ENCODE measurements around the gene SDK1. TPM values are rescaled to one million over a fixed set of nuclear protein-coding genes. Genes with fewer than 3 reads are reported as not detected.

SDK1 gene
- total RNA-seq, 1 donor from 2014 or later, result 16.7 TPM

- intact Hi-C loops (cut with DNase I), result no loop called here
- H3K27me3 ChIP-seq, result no peaks in the 10 kb centered on the region
- H3K27ac ChIP-seq, result no peak overlapping the region
- no peaks in the 10 kb centered on the region for H3K9me3 ChIP-seq
- no peak for DNase-seq (ENCODE audit: extremely low spot score in 2 of 2)
- no peaks in the 10 kb centered on the region for H3K36me3 ChIP-seq
- H3K4me3 ChIP-seq, result no peak overlapping the region
- TF ChIP-seq POLR2AphosphoS5 (IDR thresholded peaks at IDR 0.05; ENCODE audit: insufficient read depth in 1 of 2, low read depth in 1 of 2) (no peak), CTCF (IDR thresholded peaks at IDR 0.05) (no peak), POLR2A (IDR thresholded peaks at IDR 0.05) (no peak)
- H3K4me1 ChIP-seq, result no peaks in the 10 kb centered on the region
These were observed 925.5 kb downstream of the SDK1 start for GRCh38 chr7:4226524-4226882.

DNA sequence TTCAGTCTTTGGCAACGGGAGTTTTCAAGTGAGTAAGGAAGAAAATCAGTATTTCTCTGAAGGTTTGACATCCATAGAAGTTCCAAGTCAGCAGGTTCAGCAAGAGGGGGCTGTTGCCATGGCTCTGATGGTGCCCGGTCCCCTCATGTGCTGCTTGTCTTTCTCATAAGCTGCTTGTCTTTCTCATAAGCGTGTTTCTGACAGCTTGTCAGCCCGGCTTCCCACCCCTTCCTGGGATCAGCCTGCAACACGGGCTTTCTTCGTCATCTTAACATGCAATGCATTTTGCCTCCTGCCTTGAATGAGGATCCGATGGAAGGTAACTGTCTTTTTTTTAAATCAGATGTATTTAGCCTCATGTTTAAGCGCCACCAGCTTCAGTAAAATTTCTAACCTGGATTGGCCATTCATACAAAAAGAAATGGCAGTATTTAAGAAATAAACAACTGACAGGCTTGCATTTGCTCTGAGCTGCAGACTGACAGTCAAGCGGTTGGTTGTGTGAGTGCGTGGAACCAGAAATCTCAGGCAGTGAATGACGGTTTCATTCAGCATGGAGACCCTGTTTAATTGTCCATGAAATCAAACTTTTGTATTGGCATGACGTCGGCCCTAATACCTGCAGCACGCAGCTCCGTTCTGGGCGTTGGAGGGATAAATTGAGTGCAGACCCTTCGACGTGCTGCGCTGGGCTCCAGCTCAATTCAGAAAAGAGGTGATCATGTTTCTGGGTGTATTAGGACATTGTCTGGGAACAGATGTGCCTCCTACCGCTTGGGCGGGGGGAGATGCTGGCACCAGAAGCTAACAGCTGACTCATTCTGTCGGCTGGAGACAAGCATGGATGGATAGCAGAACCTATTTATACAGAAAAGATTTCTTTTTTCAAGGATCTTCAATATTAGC is 926.3 kb downstream of the SDK1 start:
- Histone ChIP-seq H3K4me1 (no peaks in the 10 kb centered on the region), H3K36me3 (no peaks in the 10 kb centered on the region), H3K4me3 (no peak overlapping the region), H3K9me3 (no peaks in the 10 kb centered on the region), H3K27me3 (no peaks in the 10 kb centered on the region), H3K27ac (no peak overlapping the region)
- TF ChIP-seq CTCF (IDR thresholded peaks at IDR 0.05) (no peak), POLR2AphosphoS5 (IDR thresholded peaks at IDR 0.05; ENCODE audit: insufficient read depth in 1 of 2, low read depth in 1 of 2) (no peak), POLR2A (IDR thresholded peaks at IDR 0.05) (no peak)
- intact Hi-C loops (cut with DNase I), result no loop called here
- DNase-seq (ENCODE audit: extremely low spot score in 2 of 2), result no peak

DNA sequence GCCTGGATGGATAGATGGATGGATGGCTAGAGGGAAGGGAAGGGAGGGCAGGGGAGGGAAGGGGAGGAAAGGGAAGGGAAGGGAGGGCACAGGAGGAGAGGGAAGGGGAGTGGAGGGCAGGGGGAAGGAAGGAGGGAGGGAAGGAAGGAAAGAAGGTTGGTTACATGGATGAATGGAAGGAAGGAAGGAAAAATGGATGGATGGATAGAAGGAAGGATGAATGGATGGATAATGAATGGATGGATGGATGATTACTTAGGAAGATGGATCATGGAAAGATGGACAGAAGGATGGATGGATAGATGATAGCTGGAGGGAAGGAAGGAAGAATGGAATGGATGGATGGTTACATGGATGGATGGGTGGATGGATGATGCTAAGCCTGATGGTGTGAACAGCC is 929.3 kb downstream of the SDK1 start:
- H3K27ac ChIP-seq, result no peak overlapping the region
- intact Hi-C loops (cut with DNase I), result no loop called here
- no peaks in the 10 kb centered on the region for H3K36me3 ChIP-seq
- no peak for TF ChIP-seq POLR2AphosphoS5 (IDR thresholded peaks at IDR 0.05; ENCODE audit: insufficient read depth in 1 of 2, low read depth in 1 of 2)
- TF ChIP-seq CTCF (IDR thresholded peaks at IDR 0.05), result no peak
- no peak for TF ChIP-seq POLR2A (IDR thresholded peaks at IDR 0.05)
- no peak for DNase-seq (ENCODE audit: extremely low spot score in 2 of 2)
- no peak overlapping the region for H3K4me3 ChIP-seq
- no peaks in the 10 kb centered on the region for H3K9me3 ChIP-seq
- no peaks in the 10 kb centered on the region for H3K4me1 ChIP-seq
- H3K27me3 ChIP-seq, result no peaks in the 10 kb centered on the region

GRCh38 chr7:4233146-4233545 is 932.1 kb downstream of the SDK1 start:
- Histone ChIP-seq H3K4me1 (no peaks in the 10 kb centered on the region), H3K9me3 (no peaks in the 10 kb centered on the region), H3K27ac (no peak overlapping the region), H3K27me3 (no peaks in the 10 kb centered on the region), H3K4me3 (no peak overlapping the region), H3K36me3 (no peaks in the 10 kb centered on the region)
- no peak for DNase-seq (ENCODE audit: extremely low spot score in 2 of 2)
- intact Hi-C loops (cut with DNase I), result no loop called here
- TF ChIP-seq POLR2A (IDR thresholded peaks at IDR 0.05), result no peak
- TF ChIP-seq CTCF (IDR thresholded peaks at IDR 0.05), result no peak
- TF ChIP-seq POLR2AphosphoS5 (IDR thresholded peaks at IDR 0.05; ENCODE audit: insufficient read depth in 1 of 2, low read depth in 1 of 2), result no peak

Data from vagina (tissue), 2 donors.